Activated T-helper 1 cell treated with Interleukin-2 at 50 U/mL for 16 hours (primary cell): ENCODE data around the gene PRAMEF1.
"Not testable (repeated sequence)": the region's sequence is repeated elsewhere in the genome, so short reads cannot be mapped to it uniquely, and the experiment has no call there.

Experiments used
- DNase-seq: peaks from one replicate; pipeline ENCODE4 v3.0.0-alpha.2; 2020; ENCODE audit warnings: low read depth

Gene PRAMEF1

GRCh38 chr1:12775443-12775842 lies 15.8 kb upstream of the PRAMEF1 start:
- DNase-seq = no peak

GRCh38 chr1:12776801-12777557 lies 14.2 kb upstream of the PRAMEF1 start:
- DNase-seq = no peak

GRCh38 chr1:12778061-12778460 lies 13.1 kb upstream of the PRAMEF1 start:
- no peak for DNase-seq

GRCh38 chr1:12778907-12779306 lies 12.3 kb upstream of the PRAMEF1 start:
- no peak for DNase-seq

- not testable (repeated sequence) for DNase-seq
Observed at GRCh38 chr1:12781488-12781887, 9.7 kb upstream of the PRAMEF1 start.

- DNase-seq = not testable (repeated sequence)
Observed at GRCh38 chr1:12783783-12784182, 7.4 kb upstream of the PRAMEF1 start.

GRCh38 chr1:12784729-12785128 lies 6.5 kb upstream of the PRAMEF1 start:
- not testable (repeated sequence) for DNase-seq

- DNase-seq = no peak
Observed at GRCh38 chr1:12798911-12799310, 7.7 kb downstream of the PRAMEF1 start.

GRCh38 chr1:12799730-12800129 lies 8.5 kb downstream of the PRAMEF1 start:
- DNase-seq = no peak

GRCh38 chr1:12809933-12810332 lies 18.7 kb downstream of the PRAMEF1 start:
- no peak for DNase-seq

GRCh38 chr1:12810691-12811408 lies 19.7 kb downstream of the PRAMEF1 start:
- DNase-seq = no peak

GRCh38 chr1:12811409-12811784 lies 20.2 kb downstream of the PRAMEF1 start:
- DNase-seq = no peak

GRCh38 chr1:12819061-12819460 lies 27.9 kb downstream of the PRAMEF1 start:
- not testable (repeated sequence) for DNase-seq

- DNase-seq = not testable (repeated sequence)
Observed at GRCh38 chr1:12831310-12831709, 40.1 kb downstream of the PRAMEF1 start, which contains the start of gene PRAMEF11. PRAMEF11 (minus strand) TSS chr1:12831410; CDS start chr1:12828789, 2,621 bp downstream.

- not testable (repeated sequence) for DNase-seq
Observed at GRCh38 chr1:12833251-12833650, 42.1 kb downstream of the PRAMEF1 start.
